HG03060 (cell line): ENCODE measurements around the gene TRIM40.

ENCODE experiments used
- ATAC-seq: cut with Tn5 transposase; IDR thresholded peaks from one replicate; pipeline ENCODE4 v1.9.1; 2021; ENCODE audit warnings: low read depth, moderate number of reproducible peaks; ENCODE audit not compliant: unreplicated experiment

TRIM40 gene

GRCh38 chr6:30145818-30146217, 9.9 kb downstream of the TRIM40 start:
- no peak for ATAC-seq

- no peak for ATAC-seq
Observed at GRCh38 chr6:30147096-30147495, 11.2 kb downstream of the TRIM40 start.

- no peak for ATAC-seq
Observed at GRCh38 chr6:30149234-30149633, 13.3 kb downstream of the TRIM40 start.

GRCh38 chr6:30149858-30150550, 14.1 kb downstream of the TRIM40 start:
- no peak for ATAC-seq

GRCh38 chr6:30150671-30151395, 14.9 kb downstream of the TRIM40 start:
- ATAC-seq, result no peak

- ATAC-seq, result no peak
Observed at GRCh38 chr6:30151580-30151979, 15.6 kb downstream of the TRIM40 start.

- ATAC-seq, result no peak
Observed at GRCh38 chr6:30152016-30152673, 16.2 kb downstream of the TRIM40 start.

GRCh38 chr6:30152910-30153610, 17.1 kb downstream of the TRIM40 start:
- no peak for ATAC-seq

GRCh38 chr6:30154061-30154460, 18.1 kb downstream of the TRIM40 start:
- no peak for ATAC-seq

- ATAC-seq, result no peak
Observed at GRCh38 chr6:30154709-30155519, 19.0 kb downstream of the TRIM40 start.

GRCh38 chr6:30155520-30156261, 19.8 kb downstream of the TRIM40 start:
- ATAC-seq, result no peak

GRCh38 chr6:30156262-30156599, 20.3 kb downstream of the TRIM40 start:
- no peak for ATAC-seq

- ATAC-seq, result no peak
Observed at GRCh38 chr6:30156774-30157173, 20.8 kb downstream of the TRIM40 start.

- no peak for ATAC-seq
Observed at GRCh38 chr6:30157581-30157980, 21.6 kb downstream of the TRIM40 start.

GRCh38 chr6:30157999-30158398, 22.1 kb downstream of the TRIM40 start:
- no peak for ATAC-seq

GRCh38 chr6:30158475-30159040, 22.6 kb downstream of the TRIM40 start:
- no peak for ATAC-seq

- ATAC-seq, result no peak
Observed at GRCh38 chr6:30160008-30160784, 24.3 kb downstream of the TRIM40 start.

- ATAC-seq, result no peak
Observed at GRCh38 chr6:30160785-30161531, 25.0 kb downstream of the TRIM40 start, which contains the start of gene TRIM10. TRIM10 (minus strand) TSS chr6:30161211; CDS start chr6:30160858, 353 bp downstream.
